Right lung (tissue), 5 donors: ENCODE measurements around the gene ARHGAP4. TPM values are rescaled to one million over a fixed set of nuclear protein-coding genes. Genes with fewer than 3 reads are reported as not detected.

ENCODE experiments used
- DNase-seq, 2 donors: peaks; one replicate each; pipeline ENCODE4 v3.0.0-alpha.2; 2013
- polyA plus RNA-seq, 5 donors: library from polyadenylated mRNA; unstranded; fragments of 120-200 nt; gene quantifications; one replicate each; pipeline versions ENCODE4 v1.2.1 to v1.2.3, GENCODE V29; 2013; ENCODE audit warnings: inconsistent platforms in 1 of 5, low replicate concordance in 1 of 5; ENCODE audit not compliant: insufficient read length in 5 of 5, insufficient read depth in 1 of 5

ARHGAP4 gene
- polyA plus RNA-seq, 5 donors, result 17.1 to 29.6 (median 25.4) TPM

- peak in 1 of 2 donors; percentile 46 for DNase-seq
Measured at GRCh38 chrX:153947009-153947769, 21.1 kb upstream of the ARHGAP4 start.

DNA sequence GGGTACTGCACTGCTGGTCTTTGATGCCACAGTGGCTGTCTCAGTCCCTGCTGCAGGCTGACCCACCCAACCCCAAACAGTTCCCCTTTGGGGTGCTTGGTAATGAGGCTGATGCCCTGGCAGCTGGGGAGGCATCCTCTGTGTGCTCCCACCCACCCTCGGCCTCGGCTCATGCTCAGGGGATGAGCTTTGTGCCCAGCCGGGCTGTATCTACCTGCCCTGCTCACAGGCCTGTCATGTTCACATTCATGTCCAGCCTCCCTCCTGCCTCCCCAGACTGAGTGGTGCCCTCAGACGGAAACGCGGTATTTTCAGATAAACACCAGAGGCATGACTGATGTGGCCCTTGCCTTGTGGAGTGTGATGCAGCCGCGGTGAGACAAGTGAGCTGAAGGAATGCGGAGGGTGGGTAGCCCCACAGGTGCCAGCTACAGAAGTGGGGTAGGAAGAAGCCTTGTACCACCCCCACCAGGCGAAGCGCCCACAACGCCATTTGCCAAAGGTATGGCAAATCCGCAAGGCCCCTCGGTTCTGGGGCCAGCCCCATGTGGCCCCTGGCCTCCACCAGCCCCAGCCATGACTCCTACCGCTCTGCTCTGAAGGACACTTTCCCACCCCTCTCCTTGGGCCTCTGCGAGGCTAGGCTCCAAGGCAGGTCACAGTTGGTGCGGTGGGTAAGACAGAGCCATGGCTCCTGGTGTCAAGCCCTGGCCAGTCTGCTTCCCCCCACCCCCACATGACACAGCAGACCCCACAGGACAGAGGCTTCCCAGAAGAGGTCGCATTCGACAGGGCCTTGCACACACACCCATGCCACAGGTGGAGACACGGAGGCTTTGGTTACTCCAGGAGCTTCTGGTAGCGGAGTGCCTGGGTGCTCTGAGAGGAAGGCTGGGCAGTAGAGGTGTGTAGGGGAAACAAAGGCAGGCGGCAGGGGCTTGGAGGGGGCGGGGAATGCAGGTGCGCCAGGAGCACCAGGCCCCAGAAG, 20.2 kb upstream of the ARHGAP4 start:
- no peak for DNase-seq

DNA sequence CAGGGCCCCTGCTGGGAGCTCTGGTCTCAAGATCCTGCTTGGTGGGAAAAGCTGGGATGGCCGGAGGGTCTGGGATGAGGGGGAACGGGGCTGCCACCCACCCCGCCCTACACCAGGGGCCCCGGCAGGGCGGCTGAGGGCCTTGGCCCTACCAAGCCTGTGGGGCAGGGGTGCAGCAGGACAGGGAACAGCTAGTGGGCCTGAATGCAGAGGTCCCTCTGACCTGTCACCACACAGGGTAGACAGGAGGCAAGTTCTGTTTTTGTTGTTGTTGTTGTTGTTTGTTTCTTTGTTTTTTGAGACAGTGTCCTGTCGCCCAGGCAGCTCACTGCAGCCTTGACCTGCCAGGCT, 18.7 kb upstream of the ARHGAP4 start:
- no peak for DNase-seq

DNA sequence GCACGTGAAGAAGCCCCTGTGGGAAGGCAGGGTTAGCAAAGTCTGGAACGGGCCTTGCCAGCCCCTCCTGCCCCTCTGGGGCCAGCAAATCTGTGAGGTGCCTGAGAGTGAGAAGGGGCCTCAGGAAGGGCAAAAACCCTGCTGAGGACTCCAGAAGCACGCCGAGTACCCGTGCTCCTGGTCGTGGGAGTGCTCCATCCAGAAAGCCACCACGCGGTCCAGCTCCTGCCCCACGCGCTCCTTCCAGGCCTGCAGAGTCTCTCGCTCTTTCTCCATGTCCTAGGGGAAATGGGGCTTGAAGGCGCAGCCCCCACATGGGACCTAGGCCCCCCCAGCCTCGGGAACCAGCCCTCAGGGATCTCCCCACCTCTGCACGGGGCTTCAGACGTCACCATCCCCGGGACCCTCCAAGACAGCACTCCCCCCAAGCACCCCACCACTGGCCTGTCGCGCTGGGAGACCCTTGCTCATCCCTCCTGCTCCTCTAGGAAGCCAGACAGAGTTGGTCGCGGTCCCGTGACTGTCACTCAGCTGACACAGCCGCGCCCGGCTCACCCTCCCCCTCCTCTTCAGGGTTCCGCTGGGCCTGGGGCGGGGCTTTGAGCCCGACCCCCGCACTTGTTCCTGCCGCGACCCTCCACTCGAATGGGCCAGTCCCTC, 18.2 kb upstream of the ARHGAP4 start, which contains the start of gene RENBP:
TSS of gene RENBP (minus strand) at position 504 of the 660 bp plus-strand sequence. CDS start at position 471, 33 bp downstream.
- DNase-seq, result no peak

DNA sequence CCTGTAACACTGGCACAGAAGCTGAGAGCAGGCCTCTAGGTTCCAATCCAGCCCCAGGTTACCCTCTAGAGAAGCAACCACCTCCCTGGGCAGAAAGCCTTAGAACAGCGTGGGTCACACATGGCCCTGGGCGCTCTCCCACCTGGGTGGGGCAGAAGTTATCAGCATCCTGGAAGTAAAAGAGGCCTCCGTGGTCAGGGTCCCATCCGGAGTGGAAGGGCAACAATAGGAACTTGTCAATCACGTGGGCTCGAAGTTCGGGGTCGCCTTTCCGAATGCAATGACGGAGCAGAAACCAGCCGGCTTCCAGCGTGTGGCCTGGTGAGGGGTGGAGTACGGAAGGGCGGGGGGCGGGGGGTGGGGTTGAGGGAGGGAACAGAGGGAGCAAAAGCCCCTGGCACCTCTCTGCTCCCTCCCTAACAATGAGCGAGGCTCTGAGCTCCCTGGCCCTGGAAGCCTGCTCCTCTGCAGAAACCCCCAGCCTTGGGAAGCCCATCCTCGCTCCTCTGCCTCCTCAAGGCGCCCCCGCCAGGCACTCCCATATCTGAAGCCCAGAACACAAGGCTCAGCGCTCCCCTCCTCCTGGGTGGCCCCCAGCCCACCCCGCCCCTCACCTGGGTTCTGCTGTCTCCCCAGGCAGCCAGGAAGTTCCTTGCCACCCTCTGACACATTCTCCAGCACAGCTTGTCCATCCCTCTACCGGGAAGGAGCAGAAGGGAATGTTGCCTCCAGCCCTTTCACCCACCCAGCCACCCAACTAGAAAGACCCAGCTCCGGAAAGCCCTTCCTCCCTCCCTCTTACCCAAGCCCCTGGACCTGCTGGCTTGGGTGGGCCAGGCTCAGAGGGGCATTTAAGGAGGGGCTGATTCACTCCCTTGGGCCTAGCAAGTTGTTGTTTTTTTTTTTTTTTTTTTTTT, 15.5 kb upstream of the ARHGAP4 start:
- DNase-seq, result no peak

DNA sequence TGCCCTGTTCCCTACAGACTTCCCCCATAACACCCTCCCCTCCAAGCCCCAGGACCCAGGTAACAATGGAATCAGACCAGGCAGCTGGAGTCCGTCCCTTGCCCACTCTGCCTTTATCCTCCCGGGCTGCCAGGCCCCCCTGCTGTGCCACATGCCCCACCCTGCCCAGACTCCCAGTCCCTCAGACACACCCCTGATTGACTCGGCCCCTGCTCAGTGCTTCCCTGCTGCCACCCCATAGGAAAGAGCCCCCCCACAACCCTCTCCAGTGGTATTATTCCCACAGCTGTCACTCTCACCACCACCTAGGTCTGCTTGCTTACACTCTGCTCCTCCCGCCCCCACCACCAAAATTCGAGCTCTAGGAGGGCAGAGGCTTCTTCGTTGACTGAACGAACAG, 13.5 kb upstream of the ARHGAP4 start:
- DNase-seq, result no peak

DNA sequence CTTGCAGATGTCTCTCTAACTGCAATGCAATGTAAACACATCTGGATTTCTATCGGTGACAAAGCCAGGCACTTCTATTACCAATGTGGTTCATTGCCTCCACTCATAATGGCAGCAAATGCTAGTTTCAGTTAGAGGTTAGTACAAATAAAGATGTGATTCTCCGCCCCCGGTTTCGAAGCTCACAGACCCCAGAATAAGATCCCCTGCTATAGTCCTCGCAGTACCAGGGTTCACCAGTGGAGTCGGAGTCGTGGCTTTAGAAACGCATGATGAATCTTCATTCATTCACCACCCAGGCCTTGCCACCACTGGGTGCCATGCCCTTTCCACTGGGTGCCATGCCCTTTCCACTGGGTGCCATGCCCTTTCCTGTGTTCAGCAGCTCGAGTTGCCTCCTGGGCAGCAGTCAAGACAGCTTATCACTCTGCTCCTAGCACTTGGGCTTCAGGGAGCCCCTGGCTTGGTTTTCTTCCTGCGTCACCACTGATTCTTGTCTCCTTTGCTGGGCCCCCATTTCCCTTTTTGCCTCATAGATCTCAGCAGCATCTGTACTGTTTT, 12.2 kb upstream of the ARHGAP4 start:
- no peak for DNase-seq

DNA sequence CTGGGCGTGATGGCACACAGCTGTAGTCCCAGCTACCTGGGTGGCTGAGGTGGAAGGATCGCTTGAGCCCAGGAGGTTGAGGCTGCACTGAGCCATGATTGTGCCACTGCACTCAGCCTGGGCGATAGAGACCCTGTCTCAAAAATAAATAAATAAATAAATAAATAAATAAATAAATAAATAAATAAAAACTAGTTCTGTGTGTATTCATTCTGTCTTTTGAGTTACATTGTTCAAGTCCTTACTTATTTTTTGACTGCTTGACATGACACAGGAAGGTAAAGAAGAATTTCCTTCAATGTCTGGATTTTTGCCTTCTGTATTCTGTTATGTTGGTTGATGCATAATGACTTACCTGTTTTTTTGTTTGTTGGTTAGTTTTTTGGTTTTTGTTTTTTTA, 11.0 kb upstream of the ARHGAP4 start:
- no peak for DNase-seq

- no peak for DNase-seq
Measured at GRCh38 chrX:153935326-153935851, 9.3 kb upstream of the ARHGAP4 start.

- peak; percentile 60 to 63 for DNase-seq
Measured at GRCh38 chrX:153934762-153935325, 8.8 kb upstream of the ARHGAP4 start, which contains the start of gene NAA10. Gene NAA10, minus strand, starts transcription at chrX:153935037. Its CDS starts 133 bp downstream, at chrX:153934904.

DNA sequence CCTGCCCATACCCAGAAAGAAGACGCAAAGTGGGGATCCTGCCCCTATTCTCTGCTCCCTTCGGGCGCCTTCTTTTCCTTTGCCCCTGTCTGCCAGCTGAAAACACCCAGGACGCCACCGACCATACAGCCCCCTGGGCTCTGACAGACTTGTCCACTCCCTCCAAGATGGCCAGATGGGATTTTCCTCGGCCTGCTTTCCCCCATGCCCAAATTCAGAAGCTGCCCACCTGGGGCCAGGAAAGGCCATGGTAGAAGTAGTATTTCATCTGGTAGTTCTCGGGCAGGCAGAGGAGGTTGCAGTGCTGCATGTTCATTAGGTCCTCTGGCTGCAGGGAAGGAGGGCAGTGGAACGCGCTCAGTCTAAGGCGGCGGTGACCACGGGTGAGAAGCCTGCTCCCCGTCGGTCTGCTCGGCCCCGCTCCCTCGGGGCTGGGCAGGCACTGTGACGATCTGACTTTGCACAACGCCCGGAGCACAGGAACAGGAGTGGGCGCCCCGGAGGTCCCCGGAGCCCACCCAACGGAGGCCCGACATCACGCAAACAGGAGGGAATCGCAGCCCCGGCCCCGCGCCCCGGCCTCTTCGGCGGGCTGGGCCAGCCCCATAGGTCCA, 8.2 kb upstream of the ARHGAP4 start:
- DNase-seq, result no peak

GRCh38 chrX:153933748-153934147, 7.7 kb upstream of the ARHGAP4 start:
- no peak for DNase-seq

DNA sequence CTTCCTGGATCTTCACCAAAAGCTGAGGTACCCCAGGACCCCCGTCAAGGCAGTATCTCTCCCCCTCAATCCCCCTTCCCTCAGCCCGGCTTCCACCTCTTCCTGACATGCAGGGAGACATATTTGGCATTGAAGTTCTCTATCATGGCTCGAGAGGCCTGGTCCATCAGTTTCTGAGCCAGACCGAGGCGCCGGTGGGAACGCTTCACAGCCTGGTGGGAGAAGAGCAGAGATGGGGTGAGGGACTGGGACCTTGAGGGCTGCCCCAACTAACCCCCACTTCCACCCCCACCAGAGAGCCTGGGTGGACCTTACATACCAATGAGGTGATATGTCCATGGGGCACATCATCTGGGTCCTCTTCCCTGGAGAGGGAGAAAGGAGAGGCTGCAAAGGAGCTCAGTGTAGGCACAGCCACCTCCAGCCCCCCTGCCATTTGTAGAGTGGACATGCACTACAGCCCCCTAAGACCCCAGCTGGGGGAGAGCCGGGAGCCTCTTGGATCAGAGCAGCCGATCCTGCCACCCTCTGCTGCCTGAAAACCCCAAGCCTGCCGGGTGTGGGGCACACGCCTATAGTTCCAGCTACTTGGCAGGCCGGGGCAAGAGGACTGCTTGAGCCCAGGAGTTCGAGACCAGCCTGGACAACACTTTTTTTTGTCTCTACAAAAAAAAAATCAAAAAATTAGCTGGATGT, 6.3 kb upstream of the ARHGAP4 start:
- DNase-seq, result no peak

DNA sequence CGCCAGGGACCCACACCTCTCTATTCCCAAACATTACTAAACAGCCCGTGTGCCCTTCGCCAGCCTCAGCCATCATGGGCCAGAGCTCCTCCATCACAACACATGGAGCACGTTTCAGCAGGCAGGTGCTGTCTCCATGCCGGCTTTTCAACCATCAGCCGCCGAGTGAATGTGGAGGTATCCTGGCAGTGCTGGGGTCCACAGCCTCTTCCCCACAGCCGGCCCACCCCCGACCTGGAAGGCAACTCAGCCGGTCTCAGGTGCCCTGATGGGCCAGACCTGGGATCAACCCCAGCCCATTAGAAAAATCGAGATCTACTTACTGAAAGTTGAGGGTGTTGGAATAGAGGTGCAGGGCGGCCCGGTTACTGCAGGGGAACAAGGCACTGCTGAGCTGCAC, 5.7 kb upstream of the ARHGAP4 start:
- DNase-seq, result no peak

DNA sequence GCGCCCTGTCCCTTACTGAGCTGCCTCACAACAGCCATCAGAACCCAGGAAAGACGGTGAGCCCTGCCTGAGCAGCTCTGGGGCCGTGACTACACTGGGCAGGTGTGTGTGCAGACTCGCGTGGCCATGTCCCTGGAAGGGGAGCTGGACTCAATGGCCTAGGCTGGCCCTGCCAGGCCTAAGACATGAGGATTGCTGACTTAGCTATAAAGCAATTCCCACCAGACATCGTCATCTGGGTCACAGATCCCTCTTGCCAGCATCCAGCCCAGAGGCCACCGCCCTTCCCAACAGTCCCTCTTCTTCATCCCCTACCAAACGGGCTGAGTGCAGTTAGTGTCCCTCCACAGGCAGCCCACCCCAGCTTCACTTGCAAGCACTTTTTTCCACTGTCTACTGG, 5.1 kb upstream of the ARHGAP4 start:
- no peak for DNase-seq

GRCh38 chrX:153930011-153930910, 4.2 kb upstream of the ARHGAP4 start:
- no peak for DNase-seq

DNA sequence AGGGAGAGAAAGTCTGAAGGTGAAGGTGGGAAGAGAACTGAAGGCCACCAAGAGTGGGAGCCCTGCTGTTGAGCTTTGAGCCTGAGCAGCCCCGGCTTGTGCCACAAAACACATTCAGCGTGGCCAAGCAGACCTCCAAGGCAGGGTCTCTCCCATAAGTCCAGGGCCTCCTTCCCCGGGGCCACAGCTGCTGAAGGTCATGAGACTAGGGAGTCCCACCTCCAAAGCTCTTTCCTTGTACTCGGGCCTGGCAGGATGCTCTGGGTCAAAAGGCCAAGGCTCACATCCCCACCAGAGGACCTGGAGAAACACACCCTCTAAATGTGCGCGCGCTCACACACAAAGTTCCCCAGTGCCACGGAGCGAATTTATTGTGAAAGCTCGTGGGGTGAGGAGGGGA, 3.5 kb upstream of the ARHGAP4 start:
- no peak for DNase-seq

GRCh38 chrX:153928846-153929245, 2.8 kb upstream of the ARHGAP4 start:
- no peak for DNase-seq
